Thoracic aorta (tissue), 2 donors: ENCODE results near the gene HYOU1. TPM values are rescaled to one million over a fixed set of nuclear protein-coding genes. Genes with fewer than 3 reads are reported as not detected.
"Not testable (repeated sequence)": the region's sequence is repeated elsewhere in the genome, so short reads cannot be mapped to it uniquely, and the experiment has no call there.

Experiments
- ATAC-seq: fragments of 150-250 bp; one replicate; pipeline ENCODE4 v1.8.0; 2017; ENCODE audit warnings: low read depth; ENCODE audit not compliant: insufficient number of reproducible peaks, low FRiP score
- DNase-seq: peaks from one replicate; pipeline ENCODE4 v3.0.0-alpha.2; 2020; ENCODE audit warnings: low spot score
- H3K27ac ChIP-seq, 2 donors: fragments of 200-600 bp; sonication (generic); 1 replicate in 1 of 2; 2 replicates in 1 of 2; pipeline ENCODE4 v1.5.1; 2016; ENCODE audit warnings: mild to moderate bottlenecking in 2 of 2, moderate library complexity in 2 of 2
- H3K27me3 ChIP-seq: fragments of 200-600 bp; sonication (generic); replicated peaks from 2 replicates; pipeline ENCODE4 v1.6.0; 2016; ENCODE audit warnings: mild to moderate bottlenecking; ENCODE audit not compliant: insufficient read depth
- H3K36me3 ChIP-seq: fragments of 200-600 bp; sonication (generic); one replicate; pipeline ENCODE4 v1.5.1; 2016
- H3K4me1 ChIP-seq, 2 donors: fragments of 200-600 bp; sonication (generic); 1 replicate in 1 of 2; 2 replicates in 1 of 2; pipeline versions ENCODE4 v1.5.1 to v1.6.0; 2016; ENCODE audit warnings: low read depth in 2 of 2, mild to moderate bottlenecking in 1 of 2; ENCODE audit not compliant: control insufficient read depth in 1 of 2
- H3K4me3 ChIP-seq: fragments of 200-600 bp; sonication (generic); 2 replicates; pipeline ENCODE4 v1.5.1; 2016; ENCODE audit warnings: mild to moderate bottlenecking
- H3K9me3 ChIP-seq: fragments of 200-600 bp; sonication (generic); 2 replicates; pipeline ENCODE4 v1.5.1; 2016
- total RNA-seq, 2 donors: library from RNA; depleted of rRNA; stranded (reverse); fragments of >200 nt; gene quantifications; one replicate each; pipeline versions ENCODE4 v1.1.0 to v1.2.3, GENCODE V29; 2016
- TF ChIP-seq, protein P1 (sequence below): fragments of 200-600 bp; sonication (generic); IDR thresholded peaks from one replicate; pipeline ENCODE4 v1.5.1; 2019; ENCODE audit warnings: antibody characterized with exemption

Gene HYOU1
- total RNA-seq, 2 donors from 2014 or later = 94.1 to 140 TPM

DNA sequence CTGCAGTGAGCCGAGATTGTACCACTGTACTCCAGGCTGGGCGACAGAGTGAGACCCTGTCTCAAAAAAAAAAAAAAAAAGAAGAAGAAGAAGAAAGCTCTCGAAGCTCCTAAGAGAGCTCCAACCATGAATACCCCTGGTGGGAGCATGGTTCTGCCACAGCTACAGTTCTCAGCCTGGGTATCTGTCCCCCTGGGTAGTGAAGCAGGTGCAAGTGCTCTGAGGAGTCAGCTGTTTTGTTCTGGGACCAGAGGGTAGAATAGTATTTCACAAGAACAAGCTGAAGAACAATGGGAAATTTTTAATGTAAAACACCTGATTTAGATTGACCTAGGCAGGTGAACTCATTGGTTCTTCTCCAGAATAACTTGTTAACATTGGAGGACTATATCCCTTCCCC, 4.3 kb upstream of the HYOU1 start:
- Histone ChIP-seq H3K36me3 (no peaks in the 10 kb centered on the region), H3K4me3 (no peak overlapping the region), H3K4me1 (peaks cover 9 to 29% of the 10 kb centered on the region in 2 donors), H3K27me3 (no peaks in the 10 kb centered on the region), H3K9me3 (no peaks in the 10 kb centered on the region), H3K27ac (no peak overlapping the region)
- ATAC-seq (no peak), DNase-seq (no peak)
- TF ChIP-seq, protein P1, sequence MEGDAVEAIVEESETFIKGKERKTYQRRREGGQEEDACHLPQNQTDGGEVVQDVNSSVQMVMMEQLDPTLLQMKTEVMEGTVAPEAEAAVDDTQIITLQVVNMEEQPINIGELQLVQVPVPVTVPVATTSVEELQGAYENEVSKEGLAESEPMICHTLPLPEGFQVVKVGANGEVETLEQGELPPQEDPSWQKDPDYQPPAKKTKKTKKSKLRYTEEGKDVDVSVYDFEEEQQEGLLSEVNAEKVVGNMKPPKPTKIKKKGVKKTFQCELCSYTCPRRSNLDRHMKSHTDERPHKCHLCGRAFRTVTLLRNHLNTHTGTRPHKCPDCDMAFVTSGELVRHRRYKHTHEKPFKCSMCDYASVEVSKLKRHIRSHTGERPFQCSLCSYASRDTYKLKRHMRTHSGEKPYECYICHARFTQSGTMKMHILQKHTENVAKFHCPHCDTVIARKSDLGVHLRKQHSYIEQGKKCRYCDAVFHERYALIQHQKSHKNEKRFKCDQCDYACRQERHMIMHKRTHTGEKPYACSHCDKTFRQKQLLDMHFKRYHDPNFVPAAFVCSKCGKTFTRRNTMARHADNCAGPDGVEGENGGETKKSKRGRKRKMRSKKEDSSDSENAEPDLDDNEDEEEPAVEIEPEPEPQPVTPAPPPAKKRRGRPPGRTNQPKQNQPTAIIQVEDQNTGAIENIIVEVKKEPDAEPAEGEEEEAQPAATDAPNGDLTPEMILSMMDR = no peak

- not testable (repeated sequence) for DNase-seq, H3K27ac ChIP-seq, H3K9me3 ChIP-seq, H3K36me3 ChIP-seq, H3K27me3 ChIP-seq, H3K4me3 ChIP-seq, ATAC-seq
- H3K4me1 ChIP-seq = peaks cover 16 to 37% of the 10 kb centered on the region in 2 donors
Observed at GRCh38 chr11:119059128-119059527, 2.1 kb upstream of the HYOU1 start.

- ATAC-seq (peak; percentile 42), DNase-seq (no peak)
- H3K4me3 ChIP-seq = peak overlapping the region; percentile 81
- no peaks in the 10 kb centered on the region for H3K27me3 ChIP-seq
- TF ChIP-seq, protein P1 = no peak
- peak overlapping the region; percentile 74 to 79 for H3K27ac ChIP-seq
- H3K9me3 ChIP-seq = no peaks in the 10 kb centered on the region
- H3K4me1 ChIP-seq = peaks cover 16 to 23% of the 10 kb centered on the region in 2 donors
- peaks cover 19% of the 10 kb centered on the region for H3K36me3 ChIP-seq
Observed at GRCh38 chr11:119056421-119056999, 495 bp downstream of the HYOU1 start.

- Histone ChIP-seq H3K4me1 (peaks cover 16 to 23% of the 10 kb centered on the region in 2 donors), H3K36me3 (peaks cover 25% of the 10 kb centered on the region), H3K27me3 (no peaks in the 10 kb centered on the region), H3K27ac (peak overlapping the region in 1 of 2 donors; percentile 3), H3K4me3 (peak overlapping the region; percentile 81), H3K9me3 (no peaks in the 10 kb centered on the region)
- ATAC-seq (no peak), DNase-seq (no peak)
- TF ChIP-seq, protein P1 = no peak
Observed at GRCh38 chr11:119055901-119056300, 1.1 kb downstream of the HYOU1 start.

GRCh38 chr11:119054418-119054817, 2.6 kb downstream of the HYOU1 start:
- H3K4me1 ChIP-seq = peaks cover 16 to 23% of the 10 kb centered on the region in 2 donors
- H3K27ac ChIP-seq = no peak overlapping the region
- H3K27me3 ChIP-seq = no peaks in the 10 kb centered on the region
- no peak for ATAC-seq
- TF ChIP-seq, protein P1 = no peak
- no peak overlapping the region for H3K4me3 ChIP-seq
- no peaks in the 10 kb centered on the region for H3K9me3 ChIP-seq
- no peak for DNase-seq
- peaks cover 35% of the 10 kb centered on the region for H3K36me3 ChIP-seq
